Endometrium (tissue), 2 donors: ENCODE results near the gene SMIM17.

Source experiments
- FAIRE-seq: peaks from 2 replicates; lab custom pipeline; 2012; peaks lifted over from hg19 to GRCh38; lab: Jason Lieb, UNC
- donor health status: control.
- donor health status: control.

SMIM17 gene

GRCh38 chr19:56660381-56661107 is 17.6 kb downstream of the SMIM17 start:
- no peak for FAIRE-seq

GRCh38 chr19:56661248-56661647 is 18.3 kb downstream of the SMIM17 start:
- no peak for FAIRE-seq

GRCh38 chr19:56663931-56664500 is 21.1 kb downstream of the SMIM17 start:
- FAIRE-seq: no peak

- no peak for FAIRE-seq
Measured at GRCh38 chr19:56664511-56664910, 21.6 kb downstream of the SMIM17 start.

- no peak for FAIRE-seq
Measured at GRCh38 chr19:56667311-56667870, 24.4 kb downstream of the SMIM17 start.

- FAIRE-seq: no peak
Measured at GRCh38 chr19:56668676-56669075, 25.7 kb downstream of the SMIM17 start.

- no peak for FAIRE-seq
Measured at GRCh38 chr19:56670401-56670960, 27.5 kb downstream of the SMIM17 start.

GRCh38 chr19:56670961-56671612 is 28.1 kb downstream of the SMIM17 start:
- no peak for FAIRE-seq

- no peak for FAIRE-seq
Measured at GRCh38 chr19:56671613-56671994, 28.6 kb downstream of the SMIM17 start, which contains the start of gene ZNF835. ZNF835 (minus strand) TSS chr19:56671757; CDS start chr19:56665198, 6,559 bp downstream.

GRCh38 chr19:56672610-56673009 is 29.7 kb downstream of the SMIM17 start:
- peak; percentile 46 for FAIRE-seq

GRCh38 chr19:56678205-56678604 is 35.2 kb downstream of the SMIM17 start:
- no peak for FAIRE-seq

GRCh38 chr19:56681702-56682101 is 38.7 kb downstream of the SMIM17 start:
- no peak for FAIRE-seq

GRCh38 chr19:56683116-56683515 is 40.2 kb downstream of the SMIM17 start:
- no peak for FAIRE-seq

GRCh38 chr19:56687031-56687430 is 44.1 kb downstream of the SMIM17 start:
- FAIRE-seq: no peak

- FAIRE-seq: no peak
Measured at GRCh38 chr19:56689198-56689597, 46.2 kb downstream of the SMIM17 start.

- FAIRE-seq: no peak
Measured at GRCh38 chr19:56690670-56691069, 47.7 kb downstream of the SMIM17 start.

- FAIRE-seq: no peak
Measured at GRCh38 chr19:56692206-56692895, 49.4 kb downstream of the SMIM17 start.

GRCh38 chr19:56699552-56699951 is 56.6 kb downstream of the SMIM17 start:
- no peak for FAIRE-seq

- no peak for FAIRE-seq
Measured at GRCh38 chr19:56701895-56702294, 58.9 kb downstream of the SMIM17 start.

GRCh38 chr19:56705939-56706338 is 63.0 kb downstream of the SMIM17 start:
- no peak for FAIRE-seq
